Measurements from ENCODE around the gene MYH7.

DNA sequence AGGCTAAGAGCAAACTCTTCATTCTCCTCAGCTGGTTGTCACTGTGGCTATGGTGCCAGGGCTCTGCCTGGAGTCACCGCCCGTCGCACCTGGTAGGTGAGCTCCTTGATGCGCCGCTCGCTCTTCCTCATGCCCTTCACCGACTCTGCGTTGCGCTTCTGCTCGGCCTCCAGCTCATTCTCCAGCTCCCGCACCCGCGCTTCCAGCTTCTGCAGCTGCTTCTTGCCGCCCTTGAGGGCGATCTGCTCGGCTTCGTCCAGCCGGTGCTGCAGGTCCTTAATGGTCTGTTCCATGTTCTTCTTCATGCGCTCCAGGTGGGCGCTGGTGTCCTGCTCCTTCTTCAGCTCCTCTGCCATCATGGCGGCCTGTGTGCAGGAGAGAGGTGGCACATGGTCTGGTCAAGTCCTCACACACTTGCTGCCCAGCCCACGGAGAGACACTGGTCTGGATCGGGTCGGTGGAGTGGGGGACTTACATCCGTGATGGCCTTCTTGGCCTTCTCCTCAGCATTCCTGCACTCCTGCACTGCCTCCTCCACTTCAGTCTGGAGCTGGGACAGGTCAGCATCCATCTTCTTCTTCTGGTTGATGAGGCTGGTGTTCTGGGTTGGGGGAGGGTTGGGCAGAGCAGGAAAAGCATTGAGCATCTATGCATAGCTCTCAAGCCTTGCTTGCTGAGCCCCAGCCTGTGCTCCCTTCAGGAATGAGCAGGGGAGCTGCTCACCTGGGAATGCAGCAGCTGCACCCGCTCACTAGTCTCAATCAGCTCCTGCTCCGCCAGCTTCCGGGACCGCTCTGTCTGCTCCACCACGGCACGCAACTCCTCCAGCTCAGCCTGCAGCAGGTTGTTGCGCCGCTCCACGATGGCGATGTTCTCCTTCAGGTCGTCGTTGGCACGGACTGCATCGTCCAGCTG lies 20.3 kb downstream of the MYH7 start:
- TF ChIP-seq, protein P1, sequence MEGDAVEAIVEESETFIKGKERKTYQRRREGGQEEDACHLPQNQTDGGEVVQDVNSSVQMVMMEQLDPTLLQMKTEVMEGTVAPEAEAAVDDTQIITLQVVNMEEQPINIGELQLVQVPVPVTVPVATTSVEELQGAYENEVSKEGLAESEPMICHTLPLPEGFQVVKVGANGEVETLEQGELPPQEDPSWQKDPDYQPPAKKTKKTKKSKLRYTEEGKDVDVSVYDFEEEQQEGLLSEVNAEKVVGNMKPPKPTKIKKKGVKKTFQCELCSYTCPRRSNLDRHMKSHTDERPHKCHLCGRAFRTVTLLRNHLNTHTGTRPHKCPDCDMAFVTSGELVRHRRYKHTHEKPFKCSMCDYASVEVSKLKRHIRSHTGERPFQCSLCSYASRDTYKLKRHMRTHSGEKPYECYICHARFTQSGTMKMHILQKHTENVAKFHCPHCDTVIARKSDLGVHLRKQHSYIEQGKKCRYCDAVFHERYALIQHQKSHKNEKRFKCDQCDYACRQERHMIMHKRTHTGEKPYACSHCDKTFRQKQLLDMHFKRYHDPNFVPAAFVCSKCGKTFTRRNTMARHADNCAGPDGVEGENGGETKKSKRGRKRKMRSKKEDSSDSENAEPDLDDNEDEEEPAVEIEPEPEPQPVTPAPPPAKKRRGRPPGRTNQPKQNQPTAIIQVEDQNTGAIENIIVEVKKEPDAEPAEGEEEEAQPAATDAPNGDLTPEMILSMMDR (IDR thresholded peaks at IDR 0.05), result no peak
- TF ChIP-seq POLR2A (IDR thresholded peaks at IDR 0.05), result no peak
